ENCODE measurements around the gene KCNQ1. TPM values are rescaled to one million over a fixed set of nuclear protein-coding genes. Genes with fewer than 3 reads are reported as not detected.
A peak's percentile ranks its signal among the peaks of the same experiment; 100 is the strongest.

KCNQ1 gene
- total and polyA plus RNA-seq, 8 donors = 14.0 to 61.1 (median 46.7) TPM

GRCh38 chr11:2702771-2703362, 258.1 kb downstream of the KCNQ1 start:
- TF ChIP-seq, protein P1, sequence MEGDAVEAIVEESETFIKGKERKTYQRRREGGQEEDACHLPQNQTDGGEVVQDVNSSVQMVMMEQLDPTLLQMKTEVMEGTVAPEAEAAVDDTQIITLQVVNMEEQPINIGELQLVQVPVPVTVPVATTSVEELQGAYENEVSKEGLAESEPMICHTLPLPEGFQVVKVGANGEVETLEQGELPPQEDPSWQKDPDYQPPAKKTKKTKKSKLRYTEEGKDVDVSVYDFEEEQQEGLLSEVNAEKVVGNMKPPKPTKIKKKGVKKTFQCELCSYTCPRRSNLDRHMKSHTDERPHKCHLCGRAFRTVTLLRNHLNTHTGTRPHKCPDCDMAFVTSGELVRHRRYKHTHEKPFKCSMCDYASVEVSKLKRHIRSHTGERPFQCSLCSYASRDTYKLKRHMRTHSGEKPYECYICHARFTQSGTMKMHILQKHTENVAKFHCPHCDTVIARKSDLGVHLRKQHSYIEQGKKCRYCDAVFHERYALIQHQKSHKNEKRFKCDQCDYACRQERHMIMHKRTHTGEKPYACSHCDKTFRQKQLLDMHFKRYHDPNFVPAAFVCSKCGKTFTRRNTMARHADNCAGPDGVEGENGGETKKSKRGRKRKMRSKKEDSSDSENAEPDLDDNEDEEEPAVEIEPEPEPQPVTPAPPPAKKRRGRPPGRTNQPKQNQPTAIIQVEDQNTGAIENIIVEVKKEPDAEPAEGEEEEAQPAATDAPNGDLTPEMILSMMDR (IDR thresholded peaks at IDR 0.05) = no peak
- Histone ChIP-seq H3K27me3 (no peaks in the 10 kb centered on the region), H3K27ac (no peak overlapping the region), H3K36me3 (no peaks in the 10 kb centered on the region), H3K9me3 (no peaks in the 10 kb centered on the region), H3K4me1 (no peaks in the 10 kb centered on the region), H3K4me3 (no peak overlapping the region)
- intact Hi-C loops (cut with DNase I) = no loop called here
- ATAC-seq = no peak
- WGBS, 2 donors = 80 to 85% methylated on average over 17 of the region's 17 CpGs
- FAIRE-seq = no peak
- DNase-seq = peak in 3 of 6 donors; percentile 19 to 52 (median 27)

- intact Hi-C loops (cut with DNase I) = no loop called here
- Histone ChIP-seq H3K4me3 (no peak overlapping the region), H3K4me1 (no peaks in the 10 kb centered on the region), H3K9me3 (no peaks in the 10 kb centered on the region), H3K36me3 (no peaks in the 10 kb centered on the region), H3K27ac (no peak overlapping the region), H3K27me3 (no peaks in the 10 kb centered on the region)
- 80 to 84% methylated on average over 16 of the region's 16 CpGs for WGBS, 2 donors
- ATAC-seq = no peak
- no peak for FAIRE-seq
- peak in 3 of 6 donors; percentile 15 to 43 (median 40) for DNase-seq
- TF ChIP-seq, protein P1 (IDR thresholded peaks at IDR 0.05) = no peak
Observed at GRCh38 chr11:2703363-2704141, 258.7 kb downstream of the KCNQ1 start.

- no peak for FAIRE-seq
- no peaks in the 10 kb centered on the region for H3K4me1 ChIP-seq
- no peaks in the 10 kb centered on the region for H3K36me3 ChIP-seq
- TF ChIP-seq, protein P1 (IDR thresholded peaks at IDR 0.05) = no peak
- WGBS, 2 donors = 95 to 96% methylated on average over 6 of the region's 6 CpGs
- no peaks in the 10 kb centered on the region for H3K9me3 ChIP-seq
- no peaks in the 10 kb centered on the region for H3K27me3 ChIP-seq
- no peak overlapping the region for H3K4me3 ChIP-seq
- intact Hi-C loops (cut with DNase I) = no loop called here
- ATAC-seq = no peak
- H3K27ac ChIP-seq = no peak overlapping the region
- no peak for DNase-seq
Observed at GRCh38 chr11:2704356-2704755, 259.5 kb downstream of the KCNQ1 start.

DNA sequence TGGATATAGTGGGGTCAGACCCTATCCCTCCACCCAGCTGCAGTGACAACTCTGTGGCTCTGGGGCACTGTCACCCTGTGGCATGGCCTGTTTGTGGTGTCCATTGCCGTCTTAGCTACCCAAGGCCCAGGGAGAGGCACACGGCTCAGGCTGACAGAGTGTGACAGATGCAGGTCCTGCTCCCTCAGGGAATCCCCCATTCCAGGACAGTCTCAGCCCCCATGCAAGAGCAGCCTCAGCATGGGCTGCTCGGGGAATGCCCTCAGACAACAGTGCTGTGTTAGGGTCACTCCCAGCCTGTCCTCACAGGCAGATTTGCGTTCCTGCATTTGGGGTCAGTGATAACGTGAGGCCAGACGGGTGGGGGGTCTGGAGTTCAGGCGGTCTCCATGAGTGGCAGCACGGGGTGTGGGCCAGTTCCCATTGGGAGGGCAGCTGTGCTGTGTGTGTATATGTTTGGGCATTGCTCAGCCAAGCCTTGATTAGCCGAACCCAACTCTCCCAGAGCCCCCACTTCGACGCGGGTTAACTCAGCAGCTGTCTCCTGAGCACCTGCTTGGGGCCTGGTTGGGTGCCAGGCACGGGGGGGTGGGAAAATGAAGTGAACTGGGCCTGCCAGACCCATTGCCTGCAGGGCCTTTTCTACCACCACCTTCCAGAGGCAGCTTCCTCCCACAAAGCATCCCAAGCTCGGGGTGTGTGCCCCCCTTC, 260.2 kb downstream of the KCNQ1 start:
- DNase-seq (peak in 2 of 6 donors; percentile 22 to 32), FAIRE-seq (no peak), ATAC-seq (no peak)
- no peak overlapping the region for H3K4me3 ChIP-seq
- no peaks in the 10 kb centered on the region for H3K9me3 ChIP-seq
- no peaks in the 10 kb centered on the region for H3K4me1 ChIP-seq
- 90 to 97% methylated on average over 14 of the region's 14 CpGs for WGBS, 2 donors
- H3K36me3 ChIP-seq = no peaks in the 10 kb centered on the region
- H3K27me3 ChIP-seq = no peaks in the 10 kb centered on the region
- intact Hi-C loops (cut with DNase I) = no loop called here
- no peak overlapping the region for H3K27ac ChIP-seq
- TF ChIP-seq, protein P1 (IDR thresholded peaks at IDR 0.05) = no peak
